Measurements from ENCODE around the gene PUSL1.

The PUSL1 gene, protein sequence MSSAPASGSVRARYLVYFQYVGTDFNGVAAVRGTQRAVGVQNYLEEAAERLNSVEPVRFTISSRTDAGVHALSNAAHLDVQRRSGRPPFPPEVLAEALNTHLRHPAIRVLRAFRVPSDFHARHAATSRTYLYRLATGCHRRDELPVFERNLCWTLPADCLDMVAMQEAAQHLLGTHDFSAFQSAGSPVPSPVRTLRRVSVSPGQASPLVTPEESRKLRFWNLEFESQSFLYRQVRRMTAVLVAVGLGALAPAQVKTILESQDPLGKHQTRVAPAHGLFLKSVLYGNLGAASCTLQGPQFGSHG

DNA sequence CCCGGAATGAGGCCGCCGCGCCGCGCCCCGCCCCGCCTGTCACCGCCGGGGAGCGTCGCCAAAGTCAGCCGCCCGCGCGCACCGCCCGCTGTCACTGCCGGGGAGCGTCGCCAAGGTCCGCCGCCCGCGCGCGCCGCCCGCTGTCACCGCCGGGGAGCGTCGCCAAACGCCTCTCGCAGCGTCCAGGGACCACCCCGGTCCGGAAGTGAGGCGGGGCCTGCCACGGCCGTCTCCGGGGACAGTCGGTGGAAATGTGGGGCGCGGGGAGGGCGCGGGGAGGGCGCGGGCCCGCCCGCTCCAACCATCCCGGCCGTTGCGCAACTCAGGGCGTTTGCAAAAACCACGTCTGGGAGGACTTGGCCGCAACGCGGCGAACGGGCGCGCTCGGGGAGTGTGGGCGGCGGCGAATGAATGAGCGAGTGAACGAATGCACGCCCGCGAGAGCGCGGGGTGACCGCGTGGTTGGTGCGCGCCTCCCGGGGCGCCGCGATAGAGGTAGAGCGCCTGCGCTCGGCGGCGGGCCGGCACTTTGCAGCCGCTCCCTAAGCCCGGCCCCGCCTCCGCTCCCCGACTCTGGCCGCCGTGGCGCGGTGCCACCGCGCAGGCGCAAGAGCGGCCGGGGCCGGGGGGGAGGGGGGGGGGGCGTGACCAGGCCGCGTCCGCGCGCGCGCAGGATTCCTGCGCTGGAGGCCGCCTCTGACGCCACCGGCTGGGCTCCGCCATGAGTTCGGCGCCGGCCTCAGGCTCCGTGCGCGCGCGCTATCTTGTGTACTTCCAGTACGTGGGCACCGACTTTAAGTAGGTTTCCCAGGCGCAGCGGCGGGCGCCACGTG, at the start of gene PUSL1, which contains the start of gene ACAP3:
TSS of gene PUSL1 (plus strand) at position 675 of the 833 bp plus-strand sequence. CDS start at position 722, 47 bp downstream.
TSS of gene ACAP3 (minus strand) at position 8 of the 833 bp plus-strand sequence. CDS start 115 bp downstream, outside the sequence.
- peak; percentile 94 for DNase-seq (ENCODE audit: low spot score)

DNA sequence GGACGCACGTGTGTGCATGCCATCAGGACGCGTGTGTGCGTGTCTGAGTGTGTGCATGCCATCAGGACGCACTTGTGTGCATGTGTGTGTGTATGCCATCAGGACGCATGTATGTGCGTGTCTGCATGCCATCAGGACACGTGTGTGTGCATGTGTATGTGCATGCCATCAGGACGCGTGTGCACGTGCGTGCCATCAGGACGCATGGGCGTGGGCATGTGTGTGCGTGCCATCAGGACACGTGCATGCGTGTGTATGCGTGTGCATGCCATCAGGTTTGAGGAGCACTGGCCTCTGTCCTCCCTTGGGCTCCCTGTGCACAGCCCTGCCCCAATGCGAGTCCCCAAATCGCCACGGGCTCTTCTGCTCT, 49.3 kb upstream of the PUSL1 start:
- no peak for DNase-seq (ENCODE audit: low spot score)

DNA sequence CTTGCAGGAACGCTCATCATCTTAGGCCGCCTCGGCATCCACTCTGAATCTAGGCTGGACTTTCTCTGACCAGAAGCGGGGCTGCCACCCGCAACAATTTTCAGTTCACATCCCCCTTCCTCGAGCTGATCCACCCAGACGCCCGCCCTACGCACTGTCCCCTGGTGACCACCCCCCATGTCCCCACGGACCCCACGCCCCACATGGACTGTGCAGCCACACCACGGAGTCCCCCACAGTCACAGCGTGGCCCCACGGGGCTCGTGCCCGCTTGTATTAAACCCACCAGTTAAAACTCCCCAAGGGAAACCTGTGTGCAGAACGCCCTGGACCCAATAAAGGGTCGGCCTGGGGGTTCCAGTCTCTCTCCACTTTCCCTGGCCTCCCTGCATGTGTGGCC, 48.9 kb upstream of the PUSL1 start:
- no peak for DNase-seq (ENCODE audit: low spot score)

DNA sequence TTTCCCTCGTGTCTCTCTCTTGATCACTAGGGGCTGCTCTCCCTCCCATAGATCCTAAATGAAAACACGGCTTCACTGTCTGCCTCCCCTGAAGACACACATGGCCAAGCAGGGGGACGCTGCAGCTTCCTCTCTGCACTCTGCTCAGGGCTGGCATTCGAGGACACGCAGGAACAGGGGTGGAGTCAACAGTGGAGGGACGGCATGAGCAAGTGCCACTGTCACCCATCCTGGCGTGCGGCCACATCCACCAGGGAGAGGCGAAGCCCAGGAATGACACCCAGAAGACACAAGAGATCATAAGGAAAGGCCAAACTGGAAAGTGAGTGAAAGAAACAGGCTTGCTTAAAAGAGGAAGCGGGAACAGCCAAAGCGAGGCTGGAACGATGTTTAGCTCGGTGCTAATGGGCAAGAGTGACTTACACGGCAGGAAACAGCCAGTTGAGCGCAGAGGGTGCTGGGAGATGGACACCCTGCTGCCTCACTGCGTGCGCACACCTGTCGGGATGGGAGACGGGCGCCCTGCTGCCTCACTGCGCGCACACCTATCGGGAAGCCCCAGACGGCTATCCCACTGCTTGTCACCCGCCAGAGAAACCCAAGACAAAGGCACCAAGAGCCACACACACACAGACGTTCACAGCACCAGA, 48.3 kb upstream of the PUSL1 start:
- DNase-seq (ENCODE audit: low spot score), result peak; percentile 21

DNA sequence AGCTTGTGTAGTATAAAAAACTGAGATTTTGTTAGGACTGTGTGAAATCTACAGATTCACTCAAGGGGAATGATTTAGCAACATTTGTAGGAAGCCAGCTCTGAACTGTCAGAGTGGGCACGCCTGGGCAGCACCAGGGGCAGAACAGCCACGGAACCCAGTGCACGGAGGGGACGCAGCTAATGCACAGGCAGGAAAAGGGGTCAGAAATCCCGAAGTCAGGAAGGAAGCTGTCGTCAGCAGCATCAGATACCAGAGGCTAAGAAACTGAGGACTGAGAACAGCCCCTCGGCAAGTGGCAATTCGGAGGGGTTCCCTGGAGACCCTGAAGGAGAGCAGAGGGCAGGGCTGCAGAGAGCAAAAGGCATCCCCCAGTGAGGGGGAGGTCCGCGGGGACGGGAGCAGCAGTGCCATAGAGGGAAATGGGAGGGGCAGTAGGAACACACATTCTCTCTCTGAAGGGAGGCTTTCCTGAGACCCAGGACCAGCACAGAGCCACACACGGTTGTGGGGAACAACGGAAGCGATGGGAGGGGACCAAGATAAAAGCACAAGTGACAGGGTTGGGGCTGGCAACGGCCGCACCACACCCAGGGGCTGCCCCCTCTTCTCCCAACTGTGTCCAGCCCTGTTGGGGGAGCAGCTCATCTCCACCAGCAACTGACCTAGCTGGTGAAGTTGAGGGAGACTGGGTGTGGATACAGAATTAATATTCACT, 47.4 kb upstream of the PUSL1 start:
- no peak for DNase-seq (ENCODE audit: low spot score)

DNA sequence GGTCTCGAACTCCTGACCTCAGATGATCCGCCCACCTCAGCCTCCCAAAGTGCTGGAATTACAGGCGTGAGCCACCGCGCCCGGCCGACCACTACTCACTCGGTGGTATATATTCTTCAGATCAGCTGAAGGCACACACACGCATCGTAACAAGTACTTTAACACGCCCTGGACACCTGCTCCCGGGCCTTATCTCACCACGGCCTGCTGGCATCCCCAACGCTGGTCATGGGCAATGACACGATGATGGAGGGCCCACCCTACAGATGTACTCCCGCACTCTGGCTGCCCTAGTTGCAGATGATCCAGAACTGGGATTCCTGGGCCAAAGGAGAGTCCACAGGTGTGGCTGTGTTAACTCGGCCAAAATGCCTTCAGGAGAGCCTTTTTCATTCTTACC, 46.3 kb upstream of the PUSL1 start:
- peak; percentile 48 for DNase-seq (ENCODE audit: low spot score)

DNA sequence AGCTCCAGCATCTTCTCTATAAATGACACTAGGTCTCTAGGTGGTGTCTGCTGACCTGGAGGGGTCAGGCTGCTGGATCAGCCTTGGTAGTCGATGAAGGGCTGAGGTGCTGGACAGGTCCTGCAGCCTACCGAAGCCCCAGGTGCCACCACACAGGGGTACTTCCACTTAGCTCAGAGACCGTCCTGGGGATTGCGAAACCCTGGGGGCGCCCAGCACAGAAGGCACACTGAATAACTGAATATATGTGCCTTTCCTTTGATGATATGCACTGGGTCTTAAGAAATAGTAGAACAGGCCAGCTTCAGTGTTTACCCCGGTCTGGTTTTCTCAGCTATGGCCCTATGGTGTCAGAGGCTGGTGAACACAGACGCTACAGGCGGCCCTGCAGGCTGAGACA, 45.6 kb upstream of the PUSL1 start:
- DNase-seq (ENCODE audit: low spot score), result no peak

DNA sequence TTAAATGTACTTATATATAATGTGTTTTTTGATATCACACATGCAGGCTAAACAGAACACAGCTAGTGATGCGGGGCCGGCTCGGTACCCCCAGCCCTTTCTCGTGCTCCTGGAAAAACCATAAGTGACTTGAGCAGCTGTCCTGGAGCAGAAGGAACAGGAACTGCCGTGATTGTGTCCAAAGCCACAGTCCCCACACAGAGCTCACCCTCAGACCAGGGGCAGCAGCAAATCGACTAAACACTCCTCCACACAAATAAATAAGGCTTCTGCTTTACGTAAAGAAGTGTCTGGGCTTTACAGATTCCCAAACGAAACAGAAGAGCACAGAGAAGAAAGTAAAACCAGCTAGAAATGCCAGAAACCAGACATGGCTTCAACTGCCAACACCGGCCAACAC, 44.4 kb upstream of the PUSL1 start:
- no peak for DNase-seq (ENCODE audit: low spot score)

DNA sequence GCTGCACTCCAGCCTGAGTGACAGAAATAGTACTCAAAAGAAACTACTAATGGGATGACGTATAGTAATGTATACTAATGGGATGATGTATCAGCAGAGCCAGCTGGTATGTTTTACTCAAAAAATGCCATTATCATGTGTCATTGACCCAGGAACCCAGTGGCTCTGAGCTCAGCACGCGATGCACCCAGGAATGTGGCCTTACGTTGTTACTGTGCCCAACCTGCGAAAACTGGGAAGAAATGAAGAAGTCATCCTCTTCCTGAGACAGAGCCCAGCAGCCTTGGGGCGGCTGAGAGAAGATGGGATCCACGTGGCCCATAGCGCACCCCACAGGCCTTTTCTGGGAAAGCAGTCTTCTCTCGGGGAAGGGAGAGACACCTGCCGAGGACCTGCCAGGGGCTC, 43.5 kb upstream of the PUSL1 start:
- no peak for DNase-seq (ENCODE audit: low spot score)

DNA sequence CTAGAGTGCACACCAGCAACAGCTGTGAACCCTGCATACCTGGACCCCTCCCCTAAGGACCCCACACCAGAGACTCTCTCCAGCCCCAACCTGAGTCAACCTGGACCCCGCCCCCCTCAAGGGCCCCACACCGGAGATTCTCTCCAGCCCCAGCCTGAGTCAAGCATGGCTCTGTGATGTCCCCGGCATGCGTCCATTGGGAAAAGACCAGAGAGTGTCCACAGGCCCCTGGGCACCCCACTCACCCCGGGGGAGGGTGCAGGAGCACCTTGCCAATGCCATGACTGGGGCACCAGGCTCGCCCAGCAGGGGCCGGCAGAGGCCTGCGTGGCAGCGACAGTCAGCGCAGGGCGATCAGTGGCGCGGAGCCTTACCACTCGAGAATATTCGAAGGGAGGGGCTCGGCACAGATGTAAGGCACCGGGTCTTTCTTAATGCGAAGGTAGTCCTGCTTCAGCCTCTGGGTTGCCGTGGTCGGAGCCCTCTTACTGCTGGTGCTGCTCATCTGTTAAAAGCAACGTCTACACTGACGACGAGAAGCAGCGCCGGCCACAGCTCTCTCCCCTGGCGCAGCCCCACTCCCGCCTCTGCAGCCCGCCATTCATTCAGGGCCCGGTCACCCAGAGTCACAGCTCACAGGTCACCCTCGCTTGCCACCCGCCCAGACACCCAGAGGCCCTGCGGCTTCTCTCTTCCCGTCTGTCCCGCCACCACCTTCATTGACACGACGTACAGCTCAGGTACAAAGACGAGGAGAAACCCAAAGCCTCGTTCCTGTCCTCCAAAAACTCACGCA, 40.7 kb upstream of the PUSL1 start:
- DNase-seq (ENCODE audit: low spot score), result no peak

DNA sequence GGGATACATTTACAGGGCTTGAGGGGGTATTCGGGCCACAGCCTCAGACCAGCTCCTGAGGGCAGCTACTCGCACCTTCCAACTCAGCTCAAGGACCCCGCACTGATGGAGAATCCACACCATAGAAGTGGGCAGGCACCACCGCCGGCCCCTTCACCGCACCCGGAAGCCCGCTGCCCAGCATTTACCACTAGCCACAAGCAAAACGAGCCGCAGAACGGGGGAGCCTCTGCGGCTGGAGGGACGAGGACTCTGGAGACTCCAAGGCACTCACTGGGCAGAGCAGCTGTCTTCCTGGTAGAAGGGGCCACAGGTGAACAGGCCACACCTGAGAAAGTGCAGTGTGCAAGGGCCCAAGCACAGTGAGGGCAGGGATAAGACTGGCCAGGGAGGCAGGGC, 40.1 kb upstream of the PUSL1 start:
- DNase-seq (ENCODE audit: low spot score), result no peak

DNA sequence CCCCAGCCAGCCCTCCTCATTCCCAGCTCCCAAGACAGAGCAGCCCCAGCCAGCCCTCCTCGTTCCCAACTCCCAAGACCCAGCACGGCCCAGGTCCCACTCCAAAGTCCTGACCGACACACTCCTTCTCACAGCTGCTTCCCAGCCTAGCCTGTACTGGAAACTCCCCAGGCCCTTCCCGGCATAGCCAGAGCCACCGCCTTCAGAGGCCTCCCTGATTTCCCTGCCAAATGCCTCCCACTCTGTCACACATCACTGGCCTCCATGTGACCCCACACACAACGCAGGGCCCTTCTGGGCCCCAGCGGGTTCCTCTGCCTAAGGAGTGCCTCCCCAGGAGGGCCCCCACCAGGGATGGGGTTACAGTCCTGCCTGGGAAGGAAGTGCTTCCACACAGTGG, 37.6 kb upstream of the PUSL1 start:
- DNase-seq (ENCODE audit: low spot score), result no peak

DNA sequence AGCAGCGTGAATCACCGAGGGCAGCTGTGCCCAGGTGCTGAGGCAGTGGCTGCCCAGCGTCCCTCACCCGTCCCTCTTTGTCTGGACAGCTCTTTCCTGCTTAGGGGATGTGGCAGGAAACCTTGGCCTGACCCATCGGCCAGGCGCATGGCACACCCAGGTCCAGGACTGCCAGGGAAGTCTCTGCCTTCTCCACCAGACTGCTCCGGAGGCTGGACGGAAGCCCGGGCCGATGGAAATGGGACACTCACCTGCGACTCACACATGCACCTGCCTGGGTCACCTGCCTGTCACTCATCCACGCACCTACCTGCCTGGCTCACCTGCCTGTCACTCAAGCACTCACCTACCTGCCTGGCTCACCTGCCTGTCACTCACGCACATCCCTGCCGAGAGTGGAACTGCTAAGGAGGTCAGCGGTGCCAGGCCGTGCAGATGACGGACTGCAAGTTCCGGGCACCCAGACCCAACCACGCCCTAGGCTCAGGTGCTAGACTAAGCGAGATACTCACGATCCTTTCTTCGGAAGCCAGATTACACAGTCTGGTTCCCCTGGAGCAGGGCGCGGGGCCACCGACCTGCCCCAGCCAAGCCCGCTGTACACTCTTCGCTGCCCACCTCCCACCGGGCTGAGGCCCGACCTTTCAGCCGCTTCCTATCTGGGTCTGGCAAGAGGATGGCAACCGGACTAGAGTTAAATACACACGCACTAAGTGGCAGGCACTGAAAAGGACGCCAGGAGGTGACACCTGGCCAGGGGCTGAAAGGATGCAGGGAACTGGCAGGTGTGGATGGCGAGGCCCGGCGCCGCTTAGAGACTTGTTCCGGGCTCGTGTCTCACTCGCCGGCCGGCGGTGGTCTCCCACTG, 35.8 kb upstream of the PUSL1 start:
- peak; percentile 19 for DNase-seq (ENCODE audit: low spot score)

DNA sequence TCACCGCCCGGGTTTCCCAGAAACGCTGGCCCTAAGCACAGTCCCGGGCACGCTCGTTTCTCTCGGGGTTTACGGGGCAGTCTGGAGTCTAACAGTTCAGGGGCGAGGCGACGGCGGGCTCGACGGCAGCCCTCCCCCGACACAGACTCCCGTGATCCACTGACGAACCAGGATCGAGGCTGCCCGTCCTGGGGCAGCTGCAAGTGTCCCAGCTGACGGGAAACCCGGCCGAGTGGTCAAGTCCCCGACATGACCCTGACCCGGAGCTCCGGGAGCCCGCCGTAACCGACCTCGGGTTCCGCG, 35.2 kb upstream of the PUSL1 start:
- DNase-seq (ENCODE audit: low spot score), result peak; percentile 8

DNA sequence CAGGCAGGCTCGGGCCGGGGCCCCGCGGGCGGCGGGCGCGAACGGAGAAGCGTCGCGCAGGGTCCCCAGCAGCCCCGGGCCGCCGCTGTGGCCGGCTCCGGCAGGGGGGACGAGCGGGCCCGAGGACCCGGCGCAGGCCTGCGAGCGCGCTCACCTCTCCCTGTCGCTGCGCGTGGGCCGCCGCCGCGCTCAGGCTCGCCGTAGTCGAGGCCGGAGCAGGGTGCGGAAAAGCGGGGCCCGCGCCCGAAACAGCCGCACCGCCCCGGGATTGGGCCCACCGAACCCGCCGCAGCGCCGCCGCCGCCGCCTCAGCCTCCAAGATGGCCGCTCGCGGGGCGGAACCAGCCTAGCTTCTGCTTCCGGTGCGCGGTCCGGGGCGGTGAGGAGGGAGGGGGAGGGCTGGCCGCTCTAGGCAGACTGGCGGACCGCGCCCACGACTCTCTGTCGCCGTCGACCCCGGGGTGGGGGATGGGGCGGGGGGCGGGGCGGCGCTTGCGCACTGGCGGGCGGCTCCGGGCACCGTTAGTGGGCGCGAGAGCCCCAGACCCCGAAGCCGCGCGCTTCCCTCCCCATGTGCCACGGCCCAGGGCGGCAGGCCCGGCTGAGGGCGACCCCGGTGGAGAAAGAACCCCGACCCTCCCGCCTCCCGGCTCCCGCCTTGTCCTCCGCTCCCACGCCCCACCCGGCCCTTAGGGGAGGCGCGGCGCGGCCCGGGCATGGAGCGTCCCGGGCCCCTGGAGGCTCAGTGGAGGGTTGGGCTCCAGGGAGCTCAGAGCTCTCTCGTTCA, 34.7 kb upstream of the PUSL1 start, which contains the start of gene UBE2J2:
TSS of gene UBE2J2 (minus strand) at position 343 of the 787 bp plus-strand sequence. CDS start 5,862 bp downstream, outside the sequence.
- peak; percentile 82 for DNase-seq (ENCODE audit: low spot score)

DNA sequence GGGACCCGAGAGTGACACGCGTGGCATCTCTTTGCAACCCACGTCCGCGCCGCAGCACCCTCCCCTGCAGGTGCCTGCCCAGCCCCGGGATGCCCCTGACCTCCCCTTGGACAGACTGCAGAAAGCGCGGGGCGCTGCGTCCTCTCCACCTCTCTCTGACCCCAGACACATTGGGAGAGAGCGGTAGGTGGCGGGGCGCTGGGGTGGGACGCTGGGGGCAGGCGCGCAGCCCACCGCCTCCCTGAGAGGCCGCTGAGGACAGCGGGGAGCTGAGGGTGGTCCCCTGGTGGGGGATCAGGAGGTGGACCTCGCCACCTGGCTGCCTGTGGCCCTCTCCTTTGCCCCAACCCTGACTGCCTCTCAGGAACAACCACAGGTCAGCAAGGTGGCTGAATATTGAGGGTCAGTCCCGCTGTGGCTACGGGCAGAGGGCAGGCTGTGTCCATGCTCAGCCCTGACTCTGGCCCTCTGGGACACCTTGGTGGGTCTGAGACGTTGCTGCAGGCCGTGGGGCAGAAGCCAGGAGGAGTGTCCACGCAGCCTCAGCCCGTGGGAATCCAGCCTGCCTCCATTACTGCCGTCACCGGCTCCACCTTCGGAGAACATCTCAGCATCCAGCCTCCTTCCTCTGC, 34.0 kb upstream of the PUSL1 start:
- DNase-seq (ENCODE audit: low spot score), result no peak

DNA sequence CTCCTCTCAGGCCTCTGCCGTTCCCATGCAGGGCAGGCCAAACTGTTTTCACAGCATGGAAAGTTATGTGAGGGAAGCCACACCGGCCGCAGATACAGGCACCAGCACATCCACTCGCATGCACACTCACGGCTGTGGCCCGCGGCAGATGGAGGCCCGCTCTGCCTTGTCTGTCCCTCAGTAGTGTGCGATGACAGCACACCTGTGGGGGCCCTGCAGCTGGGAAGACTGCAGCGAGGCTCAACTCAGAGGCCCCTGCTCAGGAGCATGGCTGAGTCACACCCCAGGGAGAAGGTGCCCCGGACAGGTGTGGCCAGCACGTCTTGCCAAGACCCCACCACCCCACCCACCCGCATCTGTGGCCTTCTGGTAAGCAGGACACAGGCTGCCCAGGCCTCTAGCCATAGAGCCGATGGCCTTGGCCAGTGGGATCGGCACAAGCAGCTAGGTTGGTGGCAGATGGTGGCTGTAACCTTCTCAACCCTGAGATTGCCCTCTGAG, 33.4 kb upstream of the PUSL1 start:
- no peak for DNase-seq (ENCODE audit: low spot score)

DNA sequence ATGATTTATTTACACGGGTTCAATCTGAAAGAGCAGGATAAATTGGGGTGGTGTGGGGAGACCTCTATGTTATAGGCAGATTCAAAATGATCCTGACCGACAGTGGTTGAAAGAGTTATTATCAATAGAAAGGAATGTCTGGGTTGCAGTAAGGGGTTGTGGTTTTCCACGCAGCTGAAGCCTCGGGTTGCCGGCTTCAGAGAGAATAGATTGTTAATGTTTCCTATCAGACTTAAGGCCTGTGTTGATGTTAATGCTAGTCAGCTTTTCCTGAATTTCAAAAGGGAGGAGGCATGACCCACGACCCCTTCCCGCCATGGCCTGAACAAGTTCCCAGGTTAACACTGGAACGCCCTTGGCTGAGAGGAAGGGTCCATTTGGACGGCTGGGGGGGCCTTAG, 32.6 kb upstream of the PUSL1 start:
- DNase-seq (ENCODE audit: low spot score), result no peak

DNA sequence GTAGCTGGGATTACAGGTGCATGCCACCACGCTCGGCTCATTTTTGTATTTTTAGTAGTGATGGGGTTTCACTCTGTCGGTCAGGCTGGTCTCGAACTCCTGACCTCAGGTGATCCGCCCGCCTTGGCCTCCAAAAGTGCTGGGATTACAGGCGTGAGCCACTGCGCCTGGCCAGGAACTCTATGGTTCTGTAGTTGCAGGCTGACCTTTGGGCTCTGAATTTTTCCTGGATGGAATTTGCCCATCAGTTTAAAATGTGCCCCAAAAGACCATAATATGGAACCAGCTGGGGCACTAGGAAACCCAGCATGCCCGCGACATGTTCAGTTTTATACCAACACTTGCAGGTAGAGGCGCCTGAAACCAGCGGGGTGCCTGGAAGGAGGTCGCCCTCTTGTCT, 29.8 kb upstream of the PUSL1 start:
- no peak for DNase-seq (ENCODE audit: low spot score)

All from hematopoietic multipotent progenitor cell treated with erythropoietin and hydrocortisone succinate and interleukin-3 and kit ligand, for 17 days (in vitro differentiated cells).